Measurements from ENCODE around the gene IGHMBP2. TPM values are rescaled to one million over a fixed set of nuclear protein-coding genes. Genes with fewer than 3 reads are reported as not detected.

IGHMBP2 gene
- total RNA-seq, 4 donors from 2014 or later = 18.6 to 33.3 (median 30.5) TPM

GRCh38 chr11:68934321-68934645 lies 30.6 kb downstream of the IGHMBP2 start:
- intact Hi-C loops (cut with DNase I; ENCODE audit: low total_unique reads) = no loop called here
- TF ChIP-seq POLR2A (IDR thresholded peaks at IDR 0.05) = no peak
- TF ChIP-seq CTCF (IDR thresholded peaks at IDR 0.05) = no peak
- WGBS, 2 donors = 93 to 94% methylated on average over 12 of the region's 12 CpGs
- no peak overlapping the region for H3K4me3 ChIP-seq (ENCODE audit: low read depth, poor library complexity, severe bottlenecking)
- DNase-seq (ENCODE audit: low spot score in 2 of 2) = no peak

- 79 to 81% methylated on average over 13 of the region's 13 CpGs for WGBS, 2 donors
- intact Hi-C loops (cut with DNase I; ENCODE audit: low total_unique reads) = no loop called here
- H3K4me3 ChIP-seq (ENCODE audit: low read depth, poor library complexity, severe bottlenecking) = no peak overlapping the region
- TF ChIP-seq CTCF (IDR thresholded peaks at IDR 0.05) (no peak), POLR2A (IDR thresholded peaks at IDR 0.05) (no peak)
- no peak for DNase-seq (ENCODE audit: low spot score in 2 of 2)
These were observed 31.0 kb downstream of the IGHMBP2 start for GRCh38 chr11:68934666-68935065.

GRCh38 chr11:68935066-68935465 lies 31.4 kb downstream of the IGHMBP2 start:
- 73 to 85% methylated on average over 15 of the region's 15 CpGs for WGBS, 2 donors
- intact Hi-C loops (cut with DNase I; ENCODE audit: low total_unique reads) = no loop called here
- DNase-seq (ENCODE audit: low spot score in 2 of 2) = no peak
- no peak overlapping the region for H3K4me3 ChIP-seq (ENCODE audit: low read depth, poor library complexity, severe bottlenecking)
- no peak for TF ChIP-seq POLR2A (IDR thresholded peaks at IDR 0.05)
- no peak for TF ChIP-seq CTCF (IDR thresholded peaks at IDR 0.05)

- intact Hi-C loops (cut with DNase I; ENCODE audit: low total_unique reads) = no loop called here
- H3K4me3 ChIP-seq (ENCODE audit: low read depth, poor library complexity, severe bottlenecking) = no peak overlapping the region
- WGBS, 2 donors = 94% methylated on average over 29 of the region's 29 CpGs
- no peak for TF ChIP-seq CTCF (IDR thresholded peaks at IDR 0.05)
- no peak for TF ChIP-seq POLR2A (IDR thresholded peaks at IDR 0.05)
- no peak for DNase-seq (ENCODE audit: low spot score in 2 of 2)
These were observed 32.0 kb downstream of the IGHMBP2 start for GRCh38 chr11:68935516-68936357.

- DNase-seq (ENCODE audit: low spot score in 2 of 2) = no peak
- no peak for TF ChIP-seq CTCF (IDR thresholded peaks at IDR 0.05)
- no peak for TF ChIP-seq POLR2A (IDR thresholded peaks at IDR 0.05)
- 93 to 98% methylated on average over 10 of the region's 10 CpGs for WGBS, 2 donors
- no peak overlapping the region for H3K4me3 ChIP-seq (ENCODE audit: low read depth, poor library complexity, severe bottlenecking)
- intact Hi-C loops (cut with DNase I; ENCODE audit: low total_unique reads) = no loop called here
These were observed 32.6 kb downstream of the IGHMBP2 start for GRCh38 chr11:68936358-68936636.
